NCI-H2196 treated with DMSO at 0.1 percent for 48 hours (cell line): ENCODE data around the gene PCK1.

Experiments
- DNase-seq: peaks from one replicate; lab custom pipeline; 2025; ENCODE audit not compliant: unreplicated experiment; lab: John Stamatoyannopoulos, UW

The PCK1 gene

DNA sequence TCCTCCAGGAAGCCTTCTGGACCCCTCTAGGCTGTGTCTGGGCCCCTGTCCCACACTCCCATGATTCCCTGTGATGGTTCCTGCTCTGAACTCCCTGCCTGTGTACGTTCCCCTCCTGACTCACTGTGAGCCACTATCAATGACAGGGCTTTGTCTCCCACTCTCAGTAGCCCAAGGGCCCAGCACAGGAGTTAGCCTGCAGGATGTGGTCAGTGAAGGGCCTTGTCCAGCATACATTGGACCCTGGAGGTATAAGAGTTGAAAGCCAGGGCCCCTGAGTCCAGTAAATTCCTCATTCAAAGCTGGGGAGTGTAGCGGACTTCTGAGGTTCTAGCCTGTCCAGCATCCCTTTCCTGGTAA is 40.3 kb downstream of the PCK1 start:
- DNase-seq: no peak

DNA sequence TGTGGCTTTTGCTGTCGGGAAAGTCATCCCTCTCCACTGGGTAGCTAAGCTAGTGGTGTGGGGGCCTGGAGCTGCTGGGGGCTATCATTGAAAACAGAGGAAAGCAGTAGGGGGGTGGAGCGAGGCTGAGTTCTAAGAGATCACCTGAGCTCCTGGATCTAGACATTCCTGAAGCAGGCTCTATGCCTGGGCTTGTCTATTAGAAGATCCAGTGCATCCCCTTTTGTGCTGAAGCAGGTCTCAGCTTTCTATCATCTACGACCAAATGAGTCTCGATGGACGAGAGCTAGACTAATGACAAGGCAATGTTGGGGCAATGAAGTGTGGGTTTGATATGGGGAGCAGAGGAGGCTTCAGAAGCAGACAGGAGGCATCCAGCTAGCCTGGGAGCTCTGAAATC is 40.8 kb downstream of the PCK1 start:
- no peak for DNase-seq

DNA sequence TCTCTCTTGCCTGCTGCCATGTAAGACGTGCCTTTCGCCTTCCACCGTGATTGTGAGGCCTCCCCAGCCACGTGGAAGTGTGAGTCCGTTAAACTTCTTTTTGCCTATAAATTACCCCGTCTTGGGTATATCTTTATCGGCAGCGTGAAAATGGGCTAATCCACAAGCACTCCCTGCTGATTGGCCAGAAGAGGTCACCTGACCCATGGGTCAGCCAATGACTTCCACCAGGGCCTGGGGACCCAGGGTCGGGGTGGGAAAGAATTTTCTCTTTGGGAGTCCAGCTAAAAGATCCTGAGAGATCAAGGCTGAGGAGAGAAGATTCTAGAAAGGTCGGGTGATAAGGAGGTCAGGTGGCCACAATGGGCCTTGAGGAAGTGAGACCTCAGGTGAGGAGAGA is 42.2 kb downstream of the PCK1 start:
- no peak for DNase-seq

DNA sequence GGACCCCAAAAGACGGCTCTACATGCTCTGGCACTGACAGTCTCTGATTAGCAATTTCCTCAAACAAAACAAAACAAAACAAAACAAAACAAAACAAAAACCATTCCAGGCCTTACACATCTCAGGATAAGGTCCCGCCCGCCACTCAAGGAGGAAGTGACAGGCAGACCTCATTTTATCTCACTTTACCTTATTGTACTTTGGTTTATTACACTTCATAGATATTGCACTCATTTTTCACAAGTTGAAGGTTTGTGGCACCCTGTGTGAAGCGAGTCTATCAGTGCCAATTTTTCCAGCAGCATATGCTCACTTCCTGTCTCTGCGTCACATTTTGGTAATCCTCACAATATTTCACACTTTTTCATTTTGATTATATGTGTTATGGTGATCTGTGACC is 44.1 kb downstream of the PCK1 start:
- DNase-seq: no peak

DNA sequence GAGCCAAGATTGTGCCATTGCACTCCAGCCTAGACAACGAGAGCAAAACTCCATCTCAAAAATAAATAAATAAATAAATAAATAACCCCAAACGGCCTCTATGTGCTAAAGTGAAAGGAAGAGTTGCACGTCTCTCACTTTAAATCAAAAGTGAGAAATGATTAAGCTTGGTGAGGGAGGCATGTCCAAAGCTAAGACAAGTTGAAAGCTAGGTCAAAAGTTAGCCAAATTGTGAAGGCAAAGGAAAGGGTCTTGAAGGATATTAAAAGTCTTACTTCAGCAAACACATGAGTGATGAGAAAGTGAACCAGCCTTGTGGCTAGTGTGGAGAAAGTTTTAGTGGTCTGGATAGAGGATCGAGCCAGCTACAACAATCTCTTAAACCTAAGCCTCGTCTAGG is 45.0 kb downstream of the PCK1 start:
- DNase-seq: no peak

DNA sequence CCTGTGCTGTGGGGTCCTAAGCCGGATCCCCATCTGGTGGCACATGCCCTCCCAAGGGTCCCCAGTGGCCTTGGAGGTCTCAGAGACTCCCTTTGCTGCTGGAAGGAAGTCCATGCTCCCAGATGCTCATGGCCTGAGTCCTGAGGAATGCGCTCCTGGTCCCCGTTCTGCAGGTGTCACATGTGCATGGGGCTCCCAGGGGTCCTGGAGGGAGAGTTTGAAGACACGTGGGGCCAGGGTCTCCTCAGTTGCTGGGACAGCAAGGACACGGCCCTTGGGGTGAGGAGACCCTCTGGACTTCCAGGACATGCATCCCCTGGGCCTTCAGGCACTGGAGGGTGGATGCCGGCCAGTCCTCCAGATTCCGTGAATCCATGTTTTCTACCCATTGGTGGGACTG is 47.6 kb downstream of the PCK1 start:
- no peak for DNase-seq

DNA sequence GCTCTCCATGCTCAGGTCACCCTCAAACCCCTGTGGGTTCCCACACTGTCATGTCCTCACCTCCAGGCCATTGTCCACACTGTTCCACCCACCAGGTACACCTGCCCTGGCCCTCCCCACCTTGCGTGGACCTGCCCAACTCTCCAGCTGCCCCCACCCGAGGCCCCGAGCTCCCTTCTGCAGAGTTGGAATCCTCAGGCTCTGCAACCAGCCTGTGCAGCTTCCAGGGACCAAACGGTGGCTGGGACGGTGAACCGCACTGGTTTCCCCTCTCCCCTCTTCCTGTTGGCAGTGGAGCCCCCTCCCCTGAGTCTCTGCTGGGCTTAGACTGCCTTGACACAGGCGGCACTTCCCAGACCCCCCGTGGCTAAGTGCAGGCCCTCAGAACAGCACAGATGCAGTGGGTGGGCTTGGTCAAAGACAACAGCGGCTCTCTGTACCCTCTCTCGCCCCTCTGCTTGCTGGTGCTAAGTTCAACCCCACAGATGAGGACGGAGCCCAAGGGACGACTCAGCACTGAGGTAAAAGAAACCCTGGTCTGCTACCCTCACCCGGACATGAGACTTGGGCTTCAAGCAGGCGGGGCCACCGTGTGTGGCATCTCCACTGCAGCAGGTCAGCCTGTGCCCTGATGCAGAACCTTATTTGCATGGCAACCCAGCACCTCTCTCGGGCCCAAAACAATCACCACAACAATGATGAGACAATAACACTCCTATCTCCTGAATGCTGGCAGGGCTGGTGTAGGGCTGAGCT is 48.4 kb downstream of the PCK1 start:
- no peak for DNase-seq

DNA sequence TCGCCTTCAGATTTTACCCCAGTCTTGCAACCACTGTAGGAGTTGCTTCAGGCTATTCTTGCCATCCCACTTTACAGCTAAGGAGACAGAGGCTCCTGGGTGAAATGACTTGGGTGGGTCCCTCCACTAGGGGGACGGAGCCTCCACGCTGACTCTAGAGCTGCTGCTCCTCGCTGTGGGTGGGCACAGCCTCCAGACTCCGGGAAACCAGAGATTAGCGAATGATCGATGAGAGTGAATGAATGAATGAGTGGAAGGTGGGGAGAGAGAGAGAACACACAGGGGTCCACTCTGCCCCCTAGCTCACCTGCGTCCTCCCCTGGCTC is 48.9 kb downstream of the PCK1 start:
- no peak for DNase-seq

DNA sequence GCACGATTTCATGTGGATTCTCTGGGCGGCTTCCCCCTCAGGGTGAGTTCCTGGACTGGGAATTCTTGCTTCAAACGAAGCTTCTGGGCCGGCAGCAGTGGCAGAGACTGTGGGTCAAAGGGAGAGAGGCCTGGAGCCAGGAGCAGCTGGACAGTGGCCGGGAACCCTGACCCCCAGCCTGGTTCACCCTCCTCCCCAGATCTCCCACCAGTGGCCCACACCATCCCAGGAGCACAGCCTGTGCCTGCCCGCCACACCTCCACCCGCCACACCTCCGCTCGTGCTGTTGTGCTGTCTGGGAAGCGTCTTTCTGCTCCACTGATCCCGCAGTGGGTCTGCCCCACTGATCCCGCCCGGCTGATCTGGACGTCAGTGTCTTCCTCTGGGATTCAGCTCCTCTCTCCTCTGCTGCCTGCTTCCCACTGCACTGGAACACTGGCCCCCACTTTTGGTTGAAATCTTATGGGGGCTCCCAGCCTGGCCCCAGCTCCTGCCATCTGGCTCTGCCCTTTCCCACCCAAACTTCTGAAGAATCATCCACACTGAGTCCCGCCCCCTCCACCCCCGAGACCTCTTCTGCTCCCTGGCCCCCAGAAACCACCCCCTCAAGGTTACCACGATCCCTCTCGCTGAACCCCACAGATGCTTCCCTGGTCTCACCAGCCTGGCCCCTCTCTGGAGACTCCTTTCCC is 49.5 kb downstream of the PCK1 start:
- DNase-seq: no peak

DNA sequence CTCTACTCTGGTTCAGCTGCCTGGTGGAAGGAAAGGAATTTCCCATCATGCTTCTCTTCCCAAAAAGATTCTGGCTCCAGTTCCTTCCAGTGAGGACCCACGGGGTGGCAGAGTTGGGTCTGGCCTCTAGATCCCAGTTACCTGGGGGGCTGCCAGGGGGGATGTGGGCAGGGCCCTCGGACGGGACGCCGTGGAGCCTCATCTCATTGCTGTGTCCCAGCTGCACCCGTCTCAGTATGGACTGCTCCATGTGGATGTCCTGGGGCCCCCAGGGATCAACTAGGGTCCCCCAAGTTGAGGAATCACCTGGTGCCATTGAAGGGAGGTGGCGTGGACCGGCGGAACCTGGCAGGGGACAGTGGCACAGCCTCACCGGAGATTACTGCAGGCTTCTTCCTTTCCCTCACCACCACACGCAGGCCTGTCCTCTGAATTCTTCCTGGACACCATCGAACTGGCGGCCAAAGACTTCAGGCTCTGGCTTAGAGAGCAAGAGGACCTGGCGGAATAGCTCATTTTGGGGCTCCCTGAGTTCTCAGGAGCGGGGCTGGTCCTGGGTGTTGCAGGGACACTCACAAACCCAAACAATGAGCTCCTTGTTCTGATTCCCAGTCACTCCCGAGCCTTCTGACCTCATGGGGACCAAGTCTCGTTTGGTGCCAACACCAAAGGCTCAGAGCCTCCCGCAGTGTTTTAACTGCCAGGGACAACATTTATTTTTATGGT is 50.8 kb downstream of the PCK1 start:
- DNase-seq: no peak

DNA sequence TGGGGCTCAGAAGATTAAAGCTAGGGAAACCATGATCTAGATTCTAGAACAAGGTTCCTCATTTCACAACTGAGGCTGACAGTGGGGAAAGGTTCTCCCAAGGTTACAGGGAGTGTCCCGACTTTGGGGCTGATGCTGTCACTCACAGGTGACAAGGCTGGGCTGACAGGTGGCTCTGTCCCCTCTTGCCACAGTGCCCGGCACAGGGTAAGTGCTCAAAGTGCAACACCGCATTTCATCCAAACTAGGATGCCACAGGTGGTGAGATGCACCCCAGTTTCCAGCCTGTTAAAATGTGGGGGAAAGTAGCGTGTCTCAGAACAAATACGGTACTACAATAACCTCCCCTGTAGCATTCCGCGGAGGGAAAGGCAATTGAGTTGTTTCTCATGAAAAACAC is 51.5 kb downstream of the PCK1 start:
- no peak for DNase-seq

DNA sequence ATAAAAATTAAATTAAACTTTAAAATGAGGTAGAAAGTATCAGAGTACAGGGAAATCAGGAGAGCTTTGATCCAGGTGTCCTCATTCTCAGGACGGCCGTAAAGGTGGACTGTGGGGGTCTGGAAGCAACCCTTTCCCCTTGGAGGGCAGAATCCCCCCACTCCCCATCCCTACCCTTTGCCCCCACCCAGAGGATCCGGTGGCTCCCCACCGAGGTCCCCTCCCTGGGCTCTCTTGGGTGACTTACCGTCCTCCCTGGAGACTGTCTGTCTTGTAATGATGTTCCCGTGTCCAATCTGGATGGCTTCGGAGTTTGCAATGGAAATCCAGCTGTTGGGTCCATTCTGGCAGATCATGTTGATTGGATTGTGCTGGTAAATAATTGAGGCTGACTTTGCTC is 52.0 kb downstream of the PCK1 start:
- no peak for DNase-seq

DNA sequence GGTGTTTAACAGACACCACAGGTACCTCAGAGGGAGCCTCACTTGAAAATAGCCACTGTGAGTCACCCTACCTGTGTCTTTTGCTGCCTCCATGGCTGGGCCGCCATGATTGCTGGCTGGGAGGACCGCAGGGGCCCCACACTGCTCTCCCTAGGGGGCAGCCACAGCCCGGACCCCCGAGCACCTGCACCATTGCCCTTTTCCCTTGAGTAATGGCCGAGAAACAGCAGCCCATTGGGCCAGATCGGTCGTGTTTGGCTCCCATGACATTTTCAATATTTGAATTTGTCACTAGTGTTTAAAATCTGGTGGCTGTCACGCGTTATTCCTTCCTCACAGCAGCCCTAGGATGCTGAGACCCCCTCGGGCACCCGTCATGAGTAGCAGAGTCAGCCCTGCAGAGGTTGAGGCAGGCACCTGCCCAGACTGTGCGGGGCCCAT is 52.6 kb downstream of the PCK1 start:
- DNase-seq: no peak

DNA sequence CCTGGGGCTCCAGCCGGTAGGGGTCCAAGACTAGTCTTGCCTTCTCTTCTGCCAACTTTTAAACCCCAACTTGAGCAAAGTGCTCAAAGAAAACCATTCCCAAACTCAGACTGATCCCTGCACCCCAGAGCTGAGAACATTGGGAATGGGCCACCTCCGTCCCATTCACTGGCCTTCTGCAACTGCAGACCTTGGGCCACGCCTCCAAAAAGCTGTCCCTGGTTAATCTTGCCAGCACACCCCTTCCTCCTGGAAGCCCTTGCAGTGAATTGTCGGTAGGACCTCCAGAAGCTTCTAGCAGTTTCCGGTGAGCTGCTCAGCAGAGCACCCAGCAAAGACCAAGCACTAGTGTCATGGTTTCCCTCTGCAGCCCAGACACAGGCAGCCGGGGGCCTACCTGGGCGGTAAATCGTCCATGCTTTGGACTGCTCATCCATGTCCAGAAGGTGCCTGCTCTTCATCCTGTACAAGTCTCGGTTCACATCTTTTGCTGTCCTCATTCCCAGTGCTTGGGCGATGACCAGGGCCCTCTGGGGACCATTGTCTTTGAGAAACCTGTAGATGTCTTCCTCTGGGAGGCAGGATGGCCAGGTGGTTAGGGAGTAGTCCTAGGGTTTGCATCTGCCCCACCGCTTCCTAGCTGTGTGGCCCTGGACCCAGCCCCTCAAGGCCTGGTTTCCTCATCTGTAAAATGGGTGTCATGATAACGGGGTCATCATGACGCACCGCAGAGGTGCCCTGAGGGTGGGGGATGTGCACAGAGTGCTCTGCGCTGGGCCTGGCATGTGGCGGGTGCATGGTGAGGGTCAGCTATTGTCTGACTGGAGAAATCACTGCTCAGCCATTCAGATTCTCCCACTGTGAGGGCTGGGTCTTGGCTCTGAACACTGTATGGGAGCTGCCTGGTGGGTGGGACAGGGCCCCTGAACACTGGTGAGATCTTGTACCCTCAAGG is 53.9 kb downstream of the PCK1 start:
- DNase-seq: no peak

DNA sequence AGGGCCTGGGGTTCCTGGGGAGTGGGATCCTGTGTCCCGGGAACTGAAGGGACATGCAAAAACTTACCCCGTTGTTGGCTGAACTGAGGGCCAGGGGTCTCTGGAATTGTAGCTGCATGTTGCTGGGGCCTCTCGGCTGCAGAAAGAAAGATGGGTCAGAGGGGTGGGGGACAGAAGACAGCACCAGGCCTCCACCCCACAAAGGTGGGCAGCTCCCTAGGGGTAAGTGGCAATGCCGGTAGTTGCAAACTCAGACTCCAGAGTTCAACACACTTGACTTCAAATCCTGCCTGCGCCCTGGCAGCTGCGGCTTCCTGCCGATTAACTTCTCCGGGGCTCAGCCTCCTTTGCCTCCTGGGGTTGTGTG is 54.5 kb downstream of the PCK1 start:
- no peak for DNase-seq

DNA sequence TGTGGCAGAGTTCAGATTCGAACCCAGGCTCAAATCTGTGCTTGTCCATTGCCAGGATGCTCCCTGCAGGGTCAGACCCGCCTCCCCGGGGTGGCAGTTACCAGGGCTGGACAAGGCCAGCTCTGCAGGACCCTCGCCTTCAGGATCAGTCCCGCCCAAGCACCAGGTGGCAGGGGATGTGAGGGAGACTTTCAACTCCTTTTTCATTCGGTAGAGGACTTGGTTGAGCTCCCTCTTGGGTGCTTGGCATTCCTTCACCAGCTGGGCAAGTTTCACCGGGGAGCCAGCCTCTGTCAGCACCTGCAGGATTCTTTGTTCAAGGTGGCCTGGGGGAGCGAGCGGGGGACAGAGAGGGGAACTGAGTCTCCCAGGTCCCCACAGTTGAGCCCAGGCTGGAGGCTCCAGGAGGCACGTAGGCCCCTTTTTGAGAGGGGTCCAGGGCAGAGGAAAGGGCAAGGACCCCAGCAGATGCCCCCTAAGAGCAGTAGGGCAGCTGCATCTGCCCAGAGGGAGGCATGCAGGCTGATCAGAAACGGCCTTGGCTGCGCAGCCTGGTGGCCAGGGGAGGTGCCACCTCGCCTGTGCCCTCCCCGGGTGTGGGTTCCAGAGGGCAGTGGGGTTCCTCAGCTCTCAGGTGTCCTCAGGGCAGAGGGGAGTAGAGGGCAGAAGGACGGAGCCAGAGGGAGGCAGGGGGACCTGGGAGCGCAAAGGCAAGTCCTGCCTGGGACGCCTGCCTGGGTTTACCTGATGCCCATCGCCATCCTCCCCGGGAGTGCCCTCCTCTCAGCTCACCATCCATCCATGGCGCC is 55.4 kb downstream of the PCK1 start:
- no peak for DNase-seq

DNA sequence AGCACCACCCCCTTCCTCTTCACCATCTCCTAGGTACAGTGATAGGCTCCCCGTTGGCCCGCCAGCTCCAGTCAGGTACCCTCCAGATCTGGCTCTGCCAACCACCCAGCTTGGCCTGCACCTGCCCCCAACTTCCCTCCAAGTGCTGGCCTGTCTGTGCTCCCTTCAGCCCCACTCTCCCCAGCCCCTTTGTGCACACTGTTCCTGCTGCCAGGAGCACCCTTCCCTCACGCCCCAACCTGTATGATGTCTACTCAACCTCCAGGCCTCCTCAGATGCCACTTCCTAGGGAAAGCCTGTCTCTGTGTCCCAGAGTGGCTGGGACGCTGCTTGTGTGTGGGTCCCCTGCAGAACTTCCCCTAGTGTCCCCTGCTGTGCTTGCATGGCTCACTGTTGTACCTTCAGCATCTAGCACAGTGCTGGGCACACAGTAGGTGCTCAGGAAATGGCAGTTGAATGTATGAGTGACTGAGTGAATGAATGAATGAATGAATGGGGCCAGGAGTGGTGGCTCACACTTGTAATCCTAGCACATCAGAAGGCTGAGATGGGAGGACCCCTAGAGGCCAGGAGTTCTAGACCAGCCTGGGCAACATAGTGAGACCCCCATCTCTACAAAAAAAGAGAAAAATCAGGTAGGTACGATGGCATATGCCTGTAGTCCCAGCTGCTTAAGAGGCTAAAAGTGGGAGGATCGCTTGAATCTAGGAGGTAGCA is 56.3 kb downstream of the PCK1 start:
- DNase-seq: no peak
